Suprapubic skin (tissue), 4 donors: ENCODE results near the gene NLRP10. TPM values are rescaled to one million over a fixed set of nuclear protein-coding genes. Genes with fewer than 3 reads are reported as not detected.

Experiments
- DNase-seq, 2 donors: peaks; one replicate each; pipeline ENCODE4 v3.0.0-alpha.2; 2019; ENCODE audit warnings: low spot score in 2 of 2
- H3K27ac ChIP-seq: fragments of 200-600 bp; sonication (generic); one replicate; pipeline ENCODE4 v1.5.1; 2019
- H3K27me3 ChIP-seq: fragments of 200-600 bp; sonication (generic); one replicate; pipeline ENCODE4 v1.5.1; 2019
- H3K36me3 ChIP-seq: fragments of 200-600 bp; sonication (generic); one replicate; pipeline ENCODE4 v1.5.1; 2019
- H3K4me1 ChIP-seq: fragments of 200-600 bp; sonication (generic); one replicate; pipeline ENCODE4 v1.5.1; 2019
- H3K4me3 ChIP-seq: fragments of 200-600 bp; sonication (generic); one replicate; pipeline ENCODE4 v1.5.1; 2019; ENCODE audit warnings: mild to moderate bottlenecking
- H3K9me3 ChIP-seq: fragments of 200-600 bp; sonication (generic); one replicate; pipeline ENCODE4 v1.5.1; 2019
- CTCF ChIP-seq, 2 donors: fragments of 200-600 bp in 1 of 2; fragments of 450-650 bp in 1 of 2; sonication (generic) in 1 of 2; IDR thresholded peaks; one replicate each; pipeline ENCODE4 v1.5.1; 2016 to 2019; ENCODE audit warnings: antibody characterized with exemption in 2 of 2, mild to moderate bottlenecking in 1 of 2, moderate library complexity in 1 of 2
- EP300 ChIP-seq: sonication (generic); formaldehyde crosslinking; IDR thresholded peaks from one replicate; pipeline ENCODE4 v1.6.1; 2017; ENCODE audit warnings: antibody characterized with exemption
- POLR2A ChIP-seq, 2 donors: fragments of 450-650 bp; IDR thresholded peaks; one replicate each; pipeline ENCODE4 v1.6.1; 2017; ENCODE audit warnings: antibody characterized with exemption in 2 of 2, mild to moderate bottlenecking in 2 of 2, moderate library complexity in 2 of 2
- POLR2AphosphoS5 ChIP-seq, 3 donors: sonication (generic); formaldehyde crosslinking; IDR thresholded peaks; one replicate each; pipeline ENCODE4 v1.6.1; 2017; ENCODE audit warnings: antibody characterized with exemption in 3 of 3
- WGBS: methylation state at CpG from one replicate; pipeline ENCODE4 v1.1.5; 2018; 5-methylcytosine and 5-hydroxymethylcytosine counted together
- total RNA-seq, 4 donors: library from RNA; depleted of rRNA; stranded (reverse); fragments of >200 nt; gene quantifications; one replicate each; pipeline ENCODE4 v1.1.0, GENCODE V29; 2016

Gene NLRP10
- total RNA-seq, 4 donors from 2014 or later: 12.9 to 68.0 (median 42.4) TPM

- peak within 1 kb of the TSS; percentile 72 for H3K4me3 ChIP-seq
- H3K9me3 ChIP-seq: no peaks in the 10 kb centered on the region
- TF ChIP-seq EP300 (no peak), CTCF (IDR thresholded peaks at IDR 0.05) (peak; percentile 86 to 92), POLR2A (IDR thresholded peaks at IDR 0.05) (no peak), POLR2AphosphoS5 (IDR thresholded peaks at IDR 0.05) (peak in 2 of 3 donors; percentile 12 to 57)
- H3K27ac ChIP-seq: peak within 1 kb of the TSS; percentile 46
- no peaks in the 10 kb centered on the region for H3K27me3 ChIP-seq
- peaks cover 7% of the 10 kb centered on the region for H3K36me3 ChIP-seq
- H3K4me1 ChIP-seq: peaks cover 29% of the 10 kb centered on the region
- DNase-seq: peak; percentile 94
- under 1% methylated on average over 47 of the region's 47 CpGs for WGBS
Observed at GRCh38 chr11:7986768-7987559, 21.7 kb upstream of the NLRP10 start, which contains the start of gene EIF3F. EIF3F (plus strand) TSS chr11:7987337; CDS start chr11:7987353, 16 bp downstream.

GRCh38 chr11:7983832-7984590, 18.8 kb upstream of the NLRP10 start:
- Histone ChIP-seq H3K4me1 (peaks cover 23% of the 10 kb centered on the region), H3K9me3 (no peaks in the 10 kb centered on the region), H3K36me3 (no peaks in the 10 kb centered on the region), H3K27me3 (no peaks in the 10 kb centered on the region), H3K27ac (no peak overlapping the region), H3K4me3 (no peak overlapping the region)
- no peak for TF ChIP-seq POLR2A (IDR thresholded peaks at IDR 0.05)
- no peak for TF ChIP-seq POLR2AphosphoS5 (IDR thresholded peaks at IDR 0.05)
- no peak for TF ChIP-seq CTCF (IDR thresholded peaks at IDR 0.05)
- no peak for TF ChIP-seq EP300
- WGBS: 45% methylated on average over 3 of the region's 7 CpGs
- no peak for DNase-seq

GRCh38 chr11:7982582-7983119, 17.4 kb upstream of the NLRP10 start:
- H3K9me3 ChIP-seq: no peaks in the 10 kb centered on the region
- no peaks in the 10 kb centered on the region for H3K27me3 ChIP-seq
- H3K36me3 ChIP-seq: no peaks in the 10 kb centered on the region
- H3K27ac ChIP-seq: no peak overlapping the region
- H3K4me3 ChIP-seq: no peak overlapping the region
- 71% methylated on average over 1 of the region's 1 CpG for WGBS
- no peak for DNase-seq
- H3K4me1 ChIP-seq: peaks cover 9% of the 10 kb centered on the region
- TF ChIP-seq POLR2AphosphoS5 (IDR thresholded peaks at IDR 0.05) (no peak), POLR2A (IDR thresholded peaks at IDR 0.05) (no peak), EP300 (no peak), CTCF (IDR thresholded peaks at IDR 0.05) (no peak)

- no peak overlapping the region for H3K27ac ChIP-seq
- WGBS: 78% methylated on average over 1 of the region's 1 CpG
- no peaks in the 10 kb centered on the region for H3K9me3 ChIP-seq
- no peak overlapping the region for H3K4me3 ChIP-seq
- no peak for TF ChIP-seq POLR2A (IDR thresholded peaks at IDR 0.05)
- TF ChIP-seq POLR2AphosphoS5 (IDR thresholded peaks at IDR 0.05): no peak
- TF ChIP-seq CTCF (IDR thresholded peaks at IDR 0.05): no peak
- no peak for TF ChIP-seq EP300
- no peaks in the 10 kb centered on the region for H3K27me3 ChIP-seq
- DNase-seq: no peak
- H3K36me3 ChIP-seq: no peaks in the 10 kb centered on the region
- H3K4me1 ChIP-seq: peaks cover 8% of the 10 kb centered on the region
Observed at GRCh38 chr11:7981619-7982157, 16.4 kb upstream of the NLRP10 start.
